HG03354 (cell line): ENCODE results near the gene FLT3LG.
"Not testable (repeated sequence)": the region's sequence is repeated elsewhere in the genome, so short reads cannot be mapped to it uniquely, and the experiment has no call there.

Source experiments
- ATAC-seq: cut with Tn5 transposase; IDR thresholded peaks from one replicate; pipeline ENCODE4 v1.9.1; 2021; ENCODE audit warnings: mild to moderate bottlenecking; ENCODE audit not compliant: unreplicated experiment, poor library complexity, severe bottlenecking

Gene FLT3LG

GRCh38 chr19:49459388-49459787 is 14.6 kb upstream of the FLT3LG start:
- ATAC-seq, result no peak

GRCh38 chr19:49461130-49461529 is 12.9 kb upstream of the FLT3LG start:
- not testable (repeated sequence) for ATAC-seq

- no peak for ATAC-seq
Observed at GRCh38 chr19:49461656-49462055, 12.4 kb upstream of the FLT3LG start.

- no peak for ATAC-seq
Observed at GRCh38 chr19:49462492-49462891, 11.5 kb upstream of the FLT3LG start.

GRCh38 chr19:49463960-49464740 is 9.9 kb upstream of the FLT3LG start:
- ATAC-seq, result no peak

- ATAC-seq, result no peak
Observed at GRCh38 chr19:49465371-49465770, 8.6 kb upstream of the FLT3LG start.

GRCh38 chr19:49468199-49468598 is 5.8 kb upstream of the FLT3LG start:
- ATAC-seq, result no peak

GRCh38 chr19:49468746-49469447 is 5.1 kb upstream of the FLT3LG start:
- peak; percentile 64 for ATAC-seq

- peak; percentile 41 for ATAC-seq
Observed at GRCh38 chr19:49469828-49470614, 4.0 kb upstream of the FLT3LG start.

GRCh38 chr19:49470615-49470978 is 3.4 kb upstream of the FLT3LG start:
- ATAC-seq, result no peak

- ATAC-seq, result no peak
Observed at GRCh38 chr19:49472936-49473335, 1.1 kb upstream of the FLT3LG start.

- not testable (repeated sequence) for ATAC-seq
Observed at GRCh38 chr19:49473501-49473867, 531 bp upstream of the FLT3LG start.

GRCh38 chr19:49474542-49474924 is 518 bp downstream of the FLT3LG start:
- ATAC-seq, result no peak

GRCh38 chr19:49475191-49475917 is 1.3 kb downstream of the FLT3LG start:
- no peak for ATAC-seq

GRCh38 chr19:49475995-49476880 is 2.2 kb downstream of the FLT3LG start:
- ATAC-seq, result no peak

- no peak for ATAC-seq
Observed at GRCh38 chr19:49479975-49480628, 6.1 kb downstream of the FLT3LG start.

GRCh38 chr19:49481020-49481683 is 7.1 kb downstream of the FLT3LG start:
- ATAC-seq, result no peak

- no peak for ATAC-seq
Observed at GRCh38 chr19:49486232-49486631, 12.2 kb downstream of the FLT3LG start.
